Subcutaneous preadipocyte (primary cell): ENCODE data around the gene SHANK2. TPM values are rescaled to one million over a fixed set of nuclear protein-coding genes. Genes with fewer than 3 reads are reported as not detected.

Experiments
- total RNA-seq: library from RNA; depleted of rRNA; stranded (reverse); fragments of >200 nt; gene quantifications from 2 replicates; pipeline ENCODE4 v1.2.3, GENCODE V29; 2012

SHANK2 gene
- total RNA-seq, result 2.0 and 4.8 TPM in 2 replicates

DNA sequence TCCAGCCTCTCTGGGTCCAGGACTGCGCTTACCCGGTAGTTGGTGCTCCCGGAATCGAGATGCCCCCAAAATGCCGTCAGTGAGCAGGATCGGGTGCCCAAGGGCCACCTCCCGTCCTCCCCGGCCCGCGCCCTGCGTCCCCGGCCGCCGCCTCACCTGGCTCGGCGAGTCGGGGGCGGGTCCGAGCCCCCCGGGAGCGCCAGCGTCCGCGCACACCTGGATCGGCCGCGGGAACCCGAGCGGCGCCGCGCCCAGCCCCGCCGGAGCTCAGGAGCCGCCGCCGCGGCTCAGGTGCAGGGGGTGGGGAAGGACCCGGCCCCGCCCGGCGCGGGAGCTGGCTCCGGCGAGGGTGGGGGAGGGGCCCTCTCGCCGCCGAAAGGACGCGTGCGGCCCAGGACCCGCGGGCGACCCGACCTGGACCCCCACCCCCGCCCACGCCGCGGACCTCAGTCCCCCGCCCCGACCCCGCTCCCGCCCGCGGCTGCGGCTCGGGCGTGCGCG lies at the start of gene SHANK2:
Gene SHANK2 (minus strand): TSS at position 309 of the 501 bp plus-strand sequence. CDS start 105,251 bp downstream, outside the sequence.

Other genes with a start within 250 kb of the SHANK2 start
- gene DHCR7, start 195.8 kb upstream of the SHANK2 start, total RNA-seq, result 64.3 and 76.6 TPM in 2 replicates
- gene NADSYN1, start 200.6 kb upstream of the SHANK2 start, total RNA-seq, result 70.8 and 78.6 TPM in 2 replicates